Left colon (tissue), 2 donors: ENCODE results near the gene NTRK3. TPM values are rescaled to one million over a fixed set of nuclear protein-coding genes. Genes with fewer than 3 reads are reported as not detected.

ENCODE experiments used
- ATAC-seq: fragments of 200-7000 bp; cut with Tn5 transposase; one replicate; pipeline ENCODE4 v1.9.1; 2020; ENCODE audit warnings: mild to moderate bottlenecking, moderate library complexity
- DNase-seq, 2 donors: peaks; one replicate each; pipeline ENCODE4 v3.0.0-alpha.2; 2020
- intact Hi-C, 2 donors: fragments of 100-400 bp; cut with DNase I in 1 of 2; cut with micrococcal nuclease in 1 of 2; formaldehyde crosslinking; loops; one replicate each; pipeline versions ENCODE4 v1.11.2 to v1.14.0; 2022; cut with DNase I, micrococcal nuclease
- long read RNA-seq: library from polyadenylated mRNA; unstranded; transcript quantifications from one replicate; pipeline ENCODE4 v2.0.0, GENCODE V29; 2021
- total RNA-seq, 2 donors: library from RNA; stranded (reverse); fragmentation: NEBNext Ultra II Directional; extraction: Animal tissue kit (Norgen Biotek cat#: 25700); gene quantifications; one replicate each; pipeline ENCODE4 v1.2.1, GENCODE V29; 2021
- donor health status: DM: no; HTN: no; CAD: no.
- donor health status: DM: yes; HTN: yes; CAD: no.

The NTRK3 gene
- total RNA-seq: 1 to 10 TPM in 1 of 2 donors, under 1 TPM in 1; 0.55 to 1.3 TPM
- long read RNA-seq, partial matches to known transcripts: 0 of 1 reads
- long read RNA-seq, other reads (novel, unspliced or antisense): 1 of 1 reads

DNA sequence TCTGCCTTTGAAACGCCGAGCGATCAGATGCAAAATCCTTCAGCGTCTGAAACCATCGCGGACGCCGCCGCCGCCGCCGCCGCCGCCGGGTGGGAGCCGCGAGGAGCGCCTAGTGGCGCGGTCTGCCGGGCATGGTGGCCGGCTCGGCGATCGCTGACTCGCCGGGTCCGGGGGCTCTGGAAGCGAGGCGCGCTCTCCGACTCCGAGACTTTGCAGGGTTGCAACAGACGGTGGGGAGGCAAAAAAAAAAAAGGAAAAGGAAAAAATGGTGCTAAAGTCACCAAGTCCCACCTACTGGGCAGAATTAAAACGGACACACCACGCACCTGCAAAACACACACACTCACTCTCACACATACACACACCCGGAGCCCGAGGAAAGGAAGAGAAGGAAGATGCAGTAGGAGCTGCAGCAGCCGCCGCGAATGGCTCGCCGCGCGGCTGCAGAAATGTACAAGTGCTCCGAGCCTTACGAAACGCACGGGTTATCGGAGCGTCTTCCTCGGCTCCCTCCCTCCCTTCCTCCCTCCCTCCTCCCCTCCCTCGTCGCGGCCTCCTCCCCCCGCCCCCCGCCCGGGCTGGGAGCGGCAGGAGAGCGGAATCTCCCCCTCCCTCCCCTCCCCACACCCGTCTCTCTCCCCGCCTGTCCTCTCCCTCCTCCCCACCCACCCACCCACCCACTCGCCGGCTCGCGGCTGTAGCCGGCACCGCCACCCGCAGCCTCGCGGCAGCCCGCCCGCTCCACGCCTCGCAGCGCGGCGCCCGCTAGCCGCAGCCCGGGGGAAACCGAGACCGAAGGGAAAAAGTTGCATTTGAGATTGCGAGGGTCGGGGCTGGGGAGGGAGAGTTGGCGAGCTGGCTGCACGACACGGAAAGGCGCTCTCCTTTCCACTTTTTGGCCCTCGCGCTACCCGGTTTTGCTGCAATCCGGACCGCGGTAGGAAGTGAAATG lies at the start of gene NTRK3:
NTRK3 (minus strand) TSS at position 461 of the 952 bp plus-strand sequence. CDS start 586 bp downstream, outside the sequence.
- DNase-seq (no peak), ATAC-seq (no peak)
- intact Hi-C loops: no loop called here

DNA sequence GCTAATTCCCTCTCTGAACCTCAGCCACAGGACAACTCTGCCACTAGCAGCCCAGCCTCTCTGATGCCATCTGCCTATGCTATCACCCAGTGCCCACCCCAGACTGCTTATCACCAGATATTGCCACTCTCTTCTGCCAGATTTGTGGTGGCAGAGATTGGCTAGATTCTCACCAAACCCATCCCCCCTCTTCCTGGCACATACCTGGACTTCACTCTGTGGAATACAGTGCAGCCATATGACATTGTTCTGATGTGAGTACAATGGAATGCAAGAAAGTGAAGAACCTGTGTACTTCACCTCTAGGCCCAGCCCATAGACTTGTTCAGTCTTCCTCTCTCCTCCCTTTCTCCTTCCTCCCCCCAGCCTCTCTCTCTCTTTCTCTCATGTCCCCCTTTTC lies 46.9 kb upstream of the NTRK3 start:
- DNase-seq: no peak
- intact Hi-C loops: no loop called here
- no peak for ATAC-seq

DNA sequence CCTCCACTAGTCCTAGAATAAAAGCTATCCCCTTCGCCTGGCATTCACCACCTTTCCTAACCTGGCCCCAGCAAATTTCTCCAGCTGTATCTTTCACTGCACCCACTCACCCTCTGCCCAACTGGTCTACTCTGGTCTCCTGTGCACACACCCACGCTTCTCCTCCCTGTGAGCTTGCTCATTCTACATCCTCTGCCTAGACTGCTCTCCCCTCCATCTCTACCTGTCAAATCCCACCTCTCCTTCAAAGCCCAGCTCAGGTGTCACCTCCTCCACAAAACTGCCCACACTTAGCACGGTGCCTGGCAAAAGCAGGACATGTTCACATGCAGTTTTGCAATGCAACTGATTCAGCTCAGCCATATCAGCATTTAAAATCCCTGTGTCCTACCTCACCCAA lies 45.8 kb upstream of the NTRK3 start:
- DNase-seq (no peak), ATAC-seq (no peak)
- intact Hi-C loops: no loop called here

DNA sequence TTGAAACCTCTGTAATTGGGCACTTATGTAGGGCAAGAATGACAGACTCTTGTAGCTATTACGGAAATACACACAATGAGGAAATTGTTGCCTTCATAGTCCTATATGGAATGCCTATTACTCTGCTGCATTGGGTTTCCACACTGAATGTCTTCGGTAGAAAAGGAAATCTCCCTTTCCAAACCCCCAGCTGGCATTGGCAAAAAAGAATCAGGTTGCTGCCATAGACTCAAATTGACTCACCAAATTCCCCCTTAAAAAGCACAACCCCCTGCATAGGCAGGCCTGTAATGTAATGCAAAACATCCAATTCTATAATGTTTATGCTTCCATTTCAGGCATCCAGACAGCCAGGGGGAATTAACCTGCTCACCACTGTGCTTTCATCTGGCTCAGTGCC lies 44.8 kb upstream of the NTRK3 start:
- DNase-seq (no peak), ATAC-seq (no peak)
- intact Hi-C loops: no loop called here

DNA sequence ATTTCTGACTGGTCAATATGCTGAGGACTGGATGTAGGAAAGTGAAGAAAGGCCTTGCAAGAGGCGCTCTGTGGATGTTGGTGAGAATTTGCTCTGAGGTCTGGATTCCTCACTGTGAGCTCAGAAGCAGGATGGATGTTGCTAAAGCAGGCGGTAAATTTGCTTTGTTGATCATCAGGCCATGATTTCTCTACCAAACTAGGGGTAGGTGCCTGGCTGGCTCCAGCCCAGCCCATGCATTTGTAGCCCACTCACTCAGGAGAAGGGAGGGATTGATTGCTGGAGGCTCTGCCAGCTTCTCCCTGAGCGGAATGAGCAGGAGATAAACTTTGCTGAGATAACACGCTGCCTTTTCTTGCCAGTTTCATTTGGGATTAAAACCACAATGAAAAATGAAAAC lies 44.3 kb upstream of the NTRK3 start:
- ATAC-seq (no peak), DNase-seq (no peak)
- intact Hi-C loops: no loop called here

DNA sequence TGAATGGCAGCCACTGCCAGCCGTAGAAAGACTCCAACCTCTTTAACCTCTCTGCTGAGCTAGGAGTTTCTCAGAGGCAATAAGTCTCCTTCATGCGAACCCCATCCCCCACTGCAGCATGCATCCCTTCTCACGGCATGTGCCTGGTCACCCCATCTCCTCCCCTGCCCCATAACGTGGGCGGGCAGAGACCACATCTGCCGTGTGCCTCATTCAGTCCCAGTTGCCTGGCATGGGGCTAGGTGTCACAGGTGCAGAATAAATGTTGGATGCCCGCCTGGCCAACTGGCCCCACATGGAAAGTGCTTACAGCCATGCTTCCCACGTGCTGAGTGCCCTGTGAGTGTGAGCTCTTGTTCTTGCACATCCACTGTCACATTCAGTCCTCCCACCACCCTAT lies 43.5 kb upstream of the NTRK3 start:
- DNase-seq (no peak), ATAC-seq (no peak)

DNA sequence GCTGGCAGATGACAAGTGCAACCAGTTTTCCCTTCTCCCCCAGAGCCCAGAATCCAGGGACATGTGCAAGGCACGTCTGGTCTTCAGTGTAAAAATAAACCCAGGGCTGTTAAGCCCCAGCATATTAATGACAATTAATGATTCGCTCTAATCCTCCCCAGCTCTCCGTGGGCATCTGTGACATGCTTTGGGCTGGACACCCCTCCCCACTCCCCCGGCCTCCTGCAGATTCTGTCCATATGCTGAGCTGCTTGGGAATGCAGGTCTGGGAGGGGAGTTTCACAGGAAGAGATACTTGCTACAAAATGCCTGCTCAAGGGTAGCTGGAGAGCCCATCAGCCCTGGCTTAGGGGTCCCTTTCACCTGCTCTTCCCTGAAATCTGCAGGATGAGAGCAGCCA lies 43.0 kb upstream of the NTRK3 start:
- DNase-seq: no peak
- intact Hi-C loops: no loop called here
- ATAC-seq: no peak

More for the DNA sequence above, 43.5 kb upstream of the NTRK3 start:
- intact Hi-C loops: no loop called here

DNA sequence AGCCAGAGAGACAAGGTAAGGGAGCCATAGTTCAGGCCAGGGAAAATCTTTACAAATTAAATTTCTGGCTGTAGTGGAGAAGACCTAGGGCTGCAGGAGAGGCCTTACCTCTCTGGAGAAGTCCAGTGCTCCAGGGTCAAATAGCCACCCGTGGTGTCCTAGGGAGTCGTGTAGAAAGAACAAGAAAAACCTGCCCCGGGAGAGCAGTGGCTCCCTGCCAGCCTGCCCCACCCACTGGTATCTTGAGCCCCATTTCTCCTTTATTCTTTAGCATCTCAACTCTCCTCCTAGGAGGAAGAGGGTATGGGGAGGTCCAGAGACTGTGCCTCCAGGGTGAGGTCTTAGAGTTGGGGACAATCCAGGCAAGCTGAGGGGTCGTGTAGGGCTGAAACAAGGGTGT lies 32.1 kb upstream of the NTRK3 start:
- DNase-seq (no peak), ATAC-seq (no peak)
- intact Hi-C loops: no loop called here

DNA sequence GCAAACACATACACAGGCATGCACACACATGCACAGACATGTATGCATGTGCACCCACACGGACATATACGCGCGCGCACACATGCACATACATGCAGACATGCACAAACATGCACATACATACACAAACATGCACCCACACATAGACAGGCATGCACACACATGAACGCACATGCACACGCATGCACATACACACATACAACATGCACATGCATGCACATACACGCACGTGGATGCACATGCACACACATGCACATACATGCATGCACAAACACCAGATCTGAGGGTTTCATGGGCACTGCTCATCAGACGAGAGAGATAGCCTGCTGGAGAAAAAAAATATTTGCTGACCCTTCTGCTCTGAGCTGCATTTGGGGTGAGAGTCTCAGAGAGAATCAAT lies 31.7 kb upstream of the NTRK3 start:
- intact Hi-C loops: no loop called here
- DNase-seq: no peak

DNA sequence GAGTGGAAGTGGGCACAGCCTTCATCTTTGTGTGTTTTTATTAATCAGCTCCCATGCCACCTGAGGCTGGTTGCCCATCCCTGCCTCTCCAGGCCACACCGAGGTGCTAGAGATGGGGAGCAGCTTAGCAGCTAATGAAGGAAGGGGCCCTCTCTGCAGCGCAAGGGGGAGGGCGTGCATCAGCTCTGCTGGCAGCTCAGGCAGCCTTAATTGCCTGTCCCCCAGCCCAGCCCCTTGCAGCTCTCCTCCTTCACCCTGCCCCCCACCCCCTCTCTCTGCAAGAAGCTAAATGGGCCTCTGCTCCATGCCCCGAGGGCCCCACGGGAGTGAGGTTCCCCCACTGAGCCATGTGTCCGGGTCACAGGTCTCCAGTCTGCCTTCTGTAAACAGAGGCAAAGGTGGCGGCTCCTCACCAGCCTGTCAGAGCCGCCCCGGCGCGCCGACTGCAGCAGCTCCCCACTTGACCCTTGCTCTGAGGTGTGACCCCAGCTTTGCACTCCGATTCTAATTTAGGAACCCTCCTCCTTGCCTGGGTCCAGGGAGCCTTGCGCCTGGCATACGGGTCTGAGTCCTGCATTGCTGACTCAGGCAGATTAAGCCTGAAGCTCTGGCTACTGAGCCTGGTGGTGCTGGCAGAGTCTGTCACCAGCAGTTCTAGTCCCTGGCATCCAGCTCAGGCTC lies 27.9 kb upstream of the NTRK3 start:
- no peak for DNase-seq
- intact Hi-C loops: no loop called here
- ATAC-seq: no peak

More for the DNA sequence above, 31.7 kb upstream of the NTRK3 start:
- no peak for ATAC-seq

DNA sequence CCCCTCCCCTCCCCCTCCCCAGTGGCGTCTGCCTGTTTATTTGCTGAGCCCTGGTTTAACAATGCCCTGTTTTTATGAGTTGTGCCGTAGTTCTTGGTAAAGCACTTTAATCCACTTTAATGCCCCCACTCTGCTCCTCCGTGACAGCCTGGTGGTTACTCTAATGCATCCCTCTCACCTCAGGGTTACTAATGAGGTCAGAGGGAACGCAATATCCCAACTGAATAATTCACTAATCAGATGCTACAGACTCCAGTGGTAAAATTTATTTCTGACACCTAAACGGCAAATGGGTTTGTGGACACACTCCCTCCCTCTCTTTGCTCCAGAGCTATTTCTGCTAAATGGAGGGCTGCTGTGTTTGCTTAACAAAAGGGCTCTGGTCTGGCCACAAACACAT lies 26.1 kb upstream of the NTRK3 start:
- intact Hi-C loops: no loop called here
- ATAC-seq: no peak
- DNase-seq: no peak

DNA sequence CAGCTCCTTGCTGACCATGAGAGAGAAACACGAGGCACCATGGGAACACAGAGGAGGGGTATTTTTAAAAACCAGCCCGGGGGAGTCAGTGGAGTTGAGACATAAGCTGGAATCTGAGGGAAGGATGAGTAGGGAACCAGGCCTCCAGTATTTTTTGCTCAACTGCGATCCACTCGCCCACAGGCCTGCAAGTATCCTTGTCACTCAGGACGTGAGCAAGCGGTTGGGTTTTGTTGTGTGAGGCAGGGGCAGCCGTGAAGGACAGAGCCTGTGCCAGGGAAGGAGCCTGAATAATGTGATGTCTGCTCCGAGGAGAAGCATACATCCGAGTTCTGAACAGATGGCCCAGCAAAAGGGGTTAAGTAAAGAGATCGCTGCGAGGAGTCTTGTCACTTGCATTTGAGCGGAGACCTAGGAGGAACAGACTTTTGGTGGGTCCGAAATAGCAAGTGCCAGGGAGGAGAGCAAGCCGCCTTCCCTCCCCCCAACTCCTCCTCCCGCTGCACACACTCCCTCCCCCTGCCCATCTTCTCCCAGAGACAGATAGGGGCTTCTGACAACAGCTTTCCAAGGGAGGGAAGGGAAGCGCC lies 20.4 kb upstream of the NTRK3 start:
- DNase-seq: no peak
- intact Hi-C loops: no loop called here
- no peak for ATAC-seq

DNA sequence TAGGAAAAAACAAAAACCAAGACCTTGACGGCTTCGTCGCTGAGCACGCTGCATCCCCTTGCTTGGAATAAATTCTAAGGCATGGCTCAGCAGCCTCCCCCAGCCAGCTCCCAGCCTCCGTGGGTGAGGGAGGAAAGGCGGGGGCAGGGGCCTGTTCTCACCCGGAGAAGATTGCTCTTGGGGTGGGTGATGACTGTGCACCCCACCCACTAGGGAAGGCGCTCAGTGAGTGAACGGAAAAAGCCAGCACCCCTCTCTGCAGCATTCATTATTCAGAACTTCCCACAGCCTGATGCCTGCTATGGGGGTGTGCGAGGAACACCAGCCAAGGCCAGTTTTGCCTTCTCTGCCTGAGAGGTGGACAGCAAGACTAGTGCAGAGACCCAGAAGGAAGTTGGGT lies 19.3 kb upstream of the NTRK3 start:
- intact Hi-C loops: no loop called here
- ATAC-seq: no peak
- DNase-seq: no peak

DNA sequence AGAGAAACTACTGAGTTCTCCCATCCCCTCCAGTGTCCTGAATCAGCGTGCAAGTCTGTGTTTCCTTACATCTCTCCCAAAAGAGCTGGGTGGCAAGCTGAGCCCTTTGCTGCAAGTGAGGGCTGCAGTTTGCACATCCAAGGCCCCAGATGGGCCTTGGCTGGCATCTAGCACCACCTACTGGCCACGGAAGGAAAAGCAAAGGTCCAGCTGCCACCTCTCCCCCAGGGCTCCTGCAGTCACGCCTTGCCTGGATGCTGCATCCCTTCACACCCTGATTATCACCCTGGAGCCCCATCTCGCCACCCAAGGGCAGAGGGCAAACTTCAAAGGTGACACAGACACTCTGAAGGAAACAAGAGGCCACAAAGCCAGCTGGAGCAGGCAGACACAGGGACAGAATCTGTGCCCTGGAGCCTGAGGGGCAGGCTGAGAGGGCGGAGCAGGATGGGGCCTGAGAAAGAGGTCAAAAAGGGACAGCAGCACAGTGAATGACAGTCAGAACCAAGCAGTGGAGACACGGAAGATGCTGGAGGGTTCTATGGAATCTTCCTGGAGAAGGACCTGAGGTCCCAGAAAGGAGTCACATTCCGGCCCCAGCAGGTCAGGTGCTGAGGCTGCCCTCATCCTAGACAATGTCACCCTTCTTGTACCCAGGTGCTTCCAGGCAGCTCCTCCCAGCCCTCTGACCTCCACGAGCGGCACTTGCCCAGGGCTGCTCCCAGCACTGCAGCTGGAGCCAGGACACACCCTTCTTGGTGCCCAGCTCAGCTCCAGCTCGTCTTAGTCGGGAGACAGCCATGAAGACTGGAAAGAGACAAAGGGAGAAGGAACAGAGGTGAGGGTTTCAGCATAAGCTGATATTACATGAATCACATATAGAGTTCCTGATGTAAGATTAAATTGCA lies 18.3 kb upstream of the NTRK3 start:
- DNase-seq (peak in 1 of 2 donors; percentile 37), ATAC-seq (peak; percentile 54)
- intact Hi-C loops: no loop called here

DNA sequence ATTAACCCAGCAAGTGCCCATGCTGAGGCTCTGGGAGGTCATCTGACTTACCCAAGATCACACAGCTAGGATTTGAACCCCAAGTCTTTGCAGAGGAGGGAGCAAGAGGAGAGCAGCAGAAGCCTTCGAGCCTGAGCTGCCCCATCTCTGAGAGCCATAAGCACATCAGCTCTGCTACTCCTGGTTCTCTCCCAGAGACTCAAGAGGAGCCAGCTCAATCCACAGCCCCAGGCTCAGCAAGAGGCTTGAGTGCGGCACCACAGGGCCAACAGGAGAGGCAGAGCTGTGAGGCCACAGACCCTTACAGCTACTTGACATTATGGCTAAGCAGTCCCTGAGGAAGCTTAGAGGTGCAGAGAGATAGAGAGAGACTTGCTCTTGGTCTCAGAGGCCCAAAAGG lies 15.9 kb upstream of the NTRK3 start:
- intact Hi-C loops: no loop called here
- ATAC-seq (no peak), DNase-seq (no peak)

DNA sequence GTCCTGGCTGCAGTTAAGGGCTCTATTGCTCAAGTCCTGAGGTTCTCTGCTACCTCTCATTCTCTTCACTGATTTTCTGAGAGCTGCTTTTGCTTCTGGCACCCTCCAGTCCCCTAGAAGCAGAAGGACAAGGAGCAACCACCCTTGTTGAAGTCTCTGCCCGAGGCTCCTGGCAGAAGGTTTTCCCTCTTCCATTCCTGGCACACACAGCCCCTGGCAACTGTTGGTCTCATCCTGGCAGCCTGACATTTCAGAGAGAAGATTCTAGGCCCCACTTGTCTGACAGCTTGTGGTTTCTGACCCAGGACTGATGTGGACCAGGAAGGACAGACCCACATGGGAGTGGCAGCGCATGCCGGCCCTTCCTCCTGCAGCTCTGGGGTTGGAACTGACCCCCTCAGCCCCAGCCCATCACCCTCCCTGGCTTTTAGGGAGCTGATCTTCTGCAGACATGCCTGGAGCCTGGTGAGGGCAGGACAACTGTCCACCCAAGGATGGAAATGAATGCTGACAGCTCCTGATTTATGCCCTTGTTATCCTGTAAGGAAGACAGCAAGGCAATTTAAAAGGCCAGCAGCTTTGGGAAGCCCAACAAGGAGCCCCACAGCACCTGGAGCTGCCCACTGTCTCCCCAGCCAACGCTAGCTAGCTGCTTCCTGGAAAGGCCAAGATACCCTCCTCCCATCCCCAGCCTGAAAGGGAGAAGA lies 13.0 kb upstream of the NTRK3 start:
- intact Hi-C loops: no loop called here
- DNase-seq (no peak), ATAC-seq (no peak)

DNA sequence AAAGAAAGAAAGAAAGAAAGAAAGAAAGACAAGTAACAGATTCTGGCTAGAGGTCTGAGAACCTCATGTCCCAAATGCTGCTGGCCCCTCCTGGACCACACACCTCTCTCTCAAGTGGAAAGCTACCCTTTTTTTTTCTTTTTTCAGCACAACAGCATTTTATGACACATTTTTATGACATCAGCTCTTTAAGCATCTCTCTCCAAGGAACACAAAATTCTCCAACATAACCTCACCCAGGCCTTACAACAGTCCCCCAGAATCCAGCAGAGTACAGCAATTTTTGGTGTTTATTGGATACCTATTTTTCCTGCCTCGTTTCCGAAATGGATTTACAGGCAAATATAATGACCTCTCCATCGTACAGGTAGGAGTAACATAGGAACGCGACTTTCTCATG lies 11.2 kb upstream of the NTRK3 start:
- no peak for ATAC-seq

DNA sequence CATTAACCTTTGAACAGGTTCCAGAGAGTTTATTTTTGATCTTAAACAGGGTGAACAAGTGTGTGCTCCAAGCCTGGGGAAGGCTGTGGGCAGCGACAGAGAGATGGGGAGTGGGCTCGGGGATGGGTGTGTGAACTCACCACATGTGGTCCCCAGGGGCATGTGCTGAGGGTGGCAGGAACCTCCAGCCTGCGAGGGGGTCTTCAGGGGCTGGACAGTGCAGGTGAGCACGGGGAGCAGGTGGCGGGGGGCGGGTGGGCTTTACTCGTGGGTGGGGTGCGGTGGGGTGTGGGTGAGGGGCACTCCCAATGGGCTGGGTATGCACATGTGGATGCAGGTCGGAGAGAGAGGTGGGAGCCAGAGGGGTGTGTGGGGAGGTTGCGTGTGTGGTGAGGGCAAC lies 9.6 kb upstream of the NTRK3 start:
- intact Hi-C loops: no loop called here
- DNase-seq (no peak), ATAC-seq (no peak)

More for the DNA sequence above, 11.2 kb upstream of the NTRK3 start:
- intact Hi-C loops: no loop called here
- DNase-seq: no peak
